Inflammatory macrophage treated with lipopolysaccharide for 1 hour (primary cell): ENCODE results near the gene TRAF1.

Source experiments
- DNase-seq, 2 donors: peaks; one replicate each; pipeline ENCODE4 v3.0.0-alpha.2; 2020 to 2022

The TRAF1 gene

GRCh38 chr9:120922404-120923195 is 4.0 kb downstream of the TRAF1 start:
- DNase-seq, result no peak

- peak; percentile 47 to 60 for DNase-seq
Measured at GRCh38 chr9:120921661-120922181, 4.9 kb downstream of the TRAF1 start.

GRCh38 chr9:120920806-120921178 is 5.8 kb downstream of the TRAF1 start:
- DNase-seq, result peak; percentile 85 to 95

DNA sequence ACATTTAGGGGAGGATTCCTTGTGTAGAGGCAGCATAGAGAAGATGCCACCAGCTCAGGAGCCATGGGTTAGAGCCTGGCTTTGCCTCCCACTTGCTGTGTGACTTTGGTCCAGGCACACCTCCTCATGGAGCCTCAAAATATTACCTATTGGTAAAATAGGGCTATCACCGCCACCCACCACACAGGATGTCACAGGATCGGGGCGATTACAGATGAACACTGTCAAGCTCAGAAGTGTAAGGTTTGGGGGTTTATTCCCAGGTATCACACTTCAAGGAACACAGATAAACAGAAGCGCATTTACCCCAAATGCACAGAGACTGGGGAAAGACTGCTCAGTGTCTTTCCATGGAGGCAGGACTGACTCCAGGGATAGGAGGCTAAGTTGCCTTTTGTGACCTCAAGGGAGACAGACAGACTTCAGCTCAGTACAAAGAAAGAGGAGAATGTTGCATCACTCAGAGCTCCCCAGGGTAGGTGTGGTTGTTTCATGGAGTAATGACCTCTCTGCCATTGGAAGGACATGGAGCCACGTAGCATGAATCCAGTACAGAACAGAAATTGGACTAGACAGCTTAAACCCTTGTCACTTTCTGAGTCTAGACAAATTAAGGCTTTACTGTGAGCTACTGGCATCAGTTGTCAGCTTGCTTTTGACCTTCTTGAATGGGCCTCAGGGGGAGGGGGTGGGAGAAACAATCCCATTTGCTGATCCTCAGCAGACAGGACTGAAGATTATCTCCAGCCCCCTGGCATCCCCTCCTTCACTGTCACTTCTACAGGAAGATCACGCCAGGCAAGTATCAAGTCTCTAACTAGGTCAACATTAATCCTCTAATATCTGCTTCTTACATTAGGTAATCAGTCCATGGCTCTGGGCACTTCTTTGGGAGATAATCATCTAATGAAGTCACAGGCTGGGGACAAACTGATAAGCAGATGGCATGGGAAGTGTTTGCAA is 6.5 kb downstream of the TRAF1 start:
- peak in 1 of 2 donors; percentile 40 for DNase-seq

- DNase-seq, result peak; percentile 48 to 77
Measured at GRCh38 chr9:120918931-120919842, 7.4 kb downstream of the TRAF1 start.

GRCh38 chr9:120917929-120918762 is 8.4 kb downstream of the TRAF1 start:
- peak in 1 of 2 donors; percentile 60 for DNase-seq

DNA sequence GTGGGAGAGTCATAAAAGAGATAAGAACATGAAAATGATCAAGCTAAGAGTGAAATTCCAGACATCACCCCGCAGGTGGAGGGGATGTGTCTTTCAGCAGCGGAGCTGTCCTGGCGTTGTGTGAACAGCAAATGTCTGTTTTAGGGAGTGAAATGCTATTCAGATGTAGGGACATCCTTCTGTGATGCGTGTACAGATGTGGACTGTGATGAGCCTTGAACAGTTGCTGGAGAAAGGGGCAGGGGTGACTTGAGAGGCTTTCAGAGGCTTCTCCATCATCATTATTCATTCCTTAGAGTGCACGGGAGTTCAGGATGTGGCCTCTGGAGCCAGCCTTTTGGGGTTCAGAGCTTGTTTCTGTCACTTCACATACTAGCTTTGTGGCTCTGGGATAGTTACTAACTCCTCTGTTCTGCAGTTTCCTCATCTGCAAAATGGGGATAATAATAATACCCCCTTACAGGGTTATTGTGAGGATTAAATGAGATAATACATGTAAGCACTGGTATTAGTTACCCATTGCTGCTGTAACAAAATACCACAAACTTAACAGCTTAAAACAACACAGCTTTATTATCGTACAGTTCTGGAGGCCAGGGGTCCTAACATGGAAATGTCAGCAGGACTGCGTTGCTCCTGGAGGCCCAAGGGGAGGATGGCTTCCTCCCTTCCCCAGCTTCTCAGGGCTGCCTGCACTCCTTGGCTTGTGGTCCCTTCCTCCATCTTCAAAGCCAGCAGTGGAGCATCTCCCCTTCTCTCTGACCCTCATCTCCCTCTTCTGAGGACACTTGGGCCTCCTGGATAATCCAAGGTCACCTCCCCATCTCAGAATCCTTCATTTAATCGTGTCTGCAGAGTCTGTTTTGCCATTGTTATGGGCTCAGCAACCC is 9.4 kb downstream of the TRAF1 start:
- DNase-seq, result no peak

- no peak for DNase-seq
Measured at GRCh38 chr9:120916588-120916987, 10.0 kb downstream of the TRAF1 start.

DNA sequence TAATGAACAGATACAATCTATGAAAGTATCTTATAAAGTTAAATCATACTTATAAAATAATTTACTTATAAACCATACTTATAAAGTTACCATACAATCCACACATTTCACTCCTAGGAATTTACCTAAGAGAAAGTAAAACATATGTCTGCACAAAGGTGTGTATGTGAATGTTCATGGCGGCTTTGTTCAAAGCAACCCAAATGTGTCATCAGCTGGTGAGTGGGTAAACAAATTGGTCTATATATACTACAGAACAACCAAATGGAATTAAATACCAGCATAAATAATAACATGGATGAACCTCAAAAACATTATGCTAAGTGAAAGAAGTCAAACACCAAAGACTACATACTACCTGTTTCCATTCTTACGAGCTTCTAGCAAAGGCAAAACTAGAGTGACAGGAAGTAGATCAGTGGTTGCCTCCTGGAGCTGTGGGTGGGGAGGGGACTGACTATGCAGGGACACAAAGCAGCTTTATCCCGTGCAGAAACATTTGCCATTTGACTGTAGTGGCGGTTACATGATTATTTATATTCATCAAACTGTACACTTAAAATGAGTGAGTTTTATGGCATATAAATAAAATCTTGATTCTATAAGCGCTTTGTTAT is 10.6 kb downstream of the TRAF1 start:
- no peak for DNase-seq

DNA sequence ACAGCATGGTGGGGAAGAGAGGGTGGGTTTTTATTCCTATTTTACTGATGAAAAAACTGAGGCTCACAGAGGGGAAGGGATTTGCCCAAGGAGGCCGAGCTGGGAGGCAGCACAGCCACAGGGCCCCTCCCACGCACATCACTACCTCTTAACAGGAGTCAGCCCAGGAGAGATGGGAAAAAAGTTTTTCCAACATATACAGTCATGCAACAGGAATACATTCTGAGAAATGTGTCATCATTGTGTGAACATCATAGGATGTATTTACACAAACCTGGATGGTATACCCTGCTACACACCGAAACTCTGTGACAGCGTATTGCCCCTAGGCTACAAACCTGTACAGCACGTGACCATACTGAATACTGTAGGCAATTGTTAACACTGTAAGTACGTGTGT is 11.6 kb downstream of the TRAF1 start:
- DNase-seq, result no peak

DNA sequence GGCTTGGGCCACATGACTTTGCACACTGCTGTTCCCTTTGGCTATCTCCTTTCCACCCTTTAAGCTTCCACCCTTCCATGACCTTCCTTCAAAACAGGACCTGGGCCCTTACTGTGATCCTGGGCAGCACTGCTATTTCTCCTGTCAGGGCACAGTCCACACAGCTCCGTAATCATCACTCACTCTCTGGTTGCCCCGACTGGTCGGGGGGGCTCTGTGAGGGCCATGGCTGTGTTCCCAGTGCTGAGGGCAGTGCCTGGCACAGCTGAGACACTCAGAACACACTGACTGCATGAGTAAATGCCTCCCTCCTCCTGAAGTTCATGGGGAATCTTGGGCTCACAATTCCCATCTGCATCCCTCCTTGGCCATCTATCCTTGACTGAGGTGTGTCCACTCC is 12.2 kb downstream of the TRAF1 start:
- DNase-seq, result no peak

DNA sequence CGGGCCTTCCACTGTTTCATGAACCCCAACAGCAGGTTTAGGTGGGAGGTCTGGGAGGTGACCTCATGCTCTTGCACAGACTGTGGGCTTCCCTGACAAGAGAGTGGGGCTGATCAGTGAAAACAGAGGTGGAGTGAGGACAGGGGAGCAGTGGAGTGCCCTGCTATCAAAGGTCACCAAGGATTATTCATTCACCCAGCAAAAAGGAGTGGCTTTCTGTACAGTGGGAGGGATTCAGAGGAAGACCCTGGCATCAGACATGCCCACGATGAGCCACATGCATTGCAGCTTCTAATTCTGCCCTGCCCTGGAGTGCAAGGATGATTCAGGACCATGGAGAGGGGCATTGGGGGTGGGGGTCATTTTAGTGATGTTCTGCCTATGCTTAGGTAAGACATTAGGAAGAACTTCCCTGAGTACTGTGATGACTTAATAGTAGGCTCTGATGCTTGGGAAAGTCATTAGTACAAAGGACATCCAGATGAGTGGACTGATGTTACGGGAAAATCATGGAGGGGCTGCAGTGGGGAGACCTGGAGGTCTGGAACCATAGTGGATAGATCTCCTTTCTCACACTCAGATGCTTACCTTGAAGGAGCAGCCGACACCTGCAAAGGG is 12.8 kb downstream of the TRAF1 start:
- DNase-seq, result peak in 1 of 2 donors; percentile 77

GRCh38 chr9:120912958-120913646 is 13.5 kb downstream of the TRAF1 start:
- DNase-seq, result no peak

DNA sequence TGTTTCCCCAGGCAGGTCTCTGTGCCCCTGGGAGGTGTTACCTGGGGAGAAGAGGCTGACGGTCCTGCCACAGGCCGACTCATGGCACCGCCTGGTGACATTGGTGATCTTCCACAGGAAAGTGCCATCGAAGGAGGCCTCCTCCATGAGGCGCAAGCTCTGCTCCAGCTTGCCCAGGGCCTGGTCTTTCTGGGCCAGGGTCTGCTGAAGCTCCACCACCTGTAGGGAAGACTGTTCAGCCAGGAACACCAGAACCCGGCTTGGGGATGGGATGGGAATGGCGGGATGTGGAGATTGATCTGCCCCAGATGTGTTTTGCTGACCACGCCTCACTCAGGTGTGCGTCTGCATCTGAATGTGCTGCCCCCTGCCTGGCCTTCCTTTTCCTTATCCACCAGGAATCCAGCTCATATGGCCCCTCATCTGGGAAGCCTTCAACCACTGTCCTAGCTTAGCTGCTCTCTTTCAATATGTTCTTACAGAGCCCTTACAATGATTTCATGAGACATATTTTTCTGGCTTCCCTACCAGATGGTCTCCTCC is 15.2 kb downstream of the TRAF1 start:
- no peak for DNase-seq

- DNase-seq, result no peak
Measured at GRCh38 chr9:120910643-120911042, 16.0 kb downstream of the TRAF1 start.

DNA sequence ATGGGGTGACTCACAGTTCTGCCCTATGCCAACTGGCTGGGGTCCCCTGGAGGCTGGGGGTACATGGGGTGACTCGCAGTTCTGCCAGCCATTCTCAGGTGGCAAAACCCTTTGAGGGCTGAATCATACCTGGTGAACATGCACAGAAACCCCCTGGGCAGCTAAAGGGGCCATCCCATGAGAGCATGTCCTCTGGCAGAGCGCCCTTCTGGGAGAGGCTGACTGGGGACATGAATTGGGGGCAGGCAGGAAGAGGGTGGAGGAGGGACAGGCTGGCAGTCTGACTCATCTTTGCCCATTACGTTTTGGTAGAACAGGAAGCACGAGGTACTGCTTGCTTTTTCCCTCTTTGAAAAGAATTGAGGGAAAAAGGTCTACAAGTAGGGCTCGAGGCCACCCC is 16.7 kb downstream of the TRAF1 start:
- DNase-seq, result peak in 1 of 2 donors; percentile 37

DNA sequence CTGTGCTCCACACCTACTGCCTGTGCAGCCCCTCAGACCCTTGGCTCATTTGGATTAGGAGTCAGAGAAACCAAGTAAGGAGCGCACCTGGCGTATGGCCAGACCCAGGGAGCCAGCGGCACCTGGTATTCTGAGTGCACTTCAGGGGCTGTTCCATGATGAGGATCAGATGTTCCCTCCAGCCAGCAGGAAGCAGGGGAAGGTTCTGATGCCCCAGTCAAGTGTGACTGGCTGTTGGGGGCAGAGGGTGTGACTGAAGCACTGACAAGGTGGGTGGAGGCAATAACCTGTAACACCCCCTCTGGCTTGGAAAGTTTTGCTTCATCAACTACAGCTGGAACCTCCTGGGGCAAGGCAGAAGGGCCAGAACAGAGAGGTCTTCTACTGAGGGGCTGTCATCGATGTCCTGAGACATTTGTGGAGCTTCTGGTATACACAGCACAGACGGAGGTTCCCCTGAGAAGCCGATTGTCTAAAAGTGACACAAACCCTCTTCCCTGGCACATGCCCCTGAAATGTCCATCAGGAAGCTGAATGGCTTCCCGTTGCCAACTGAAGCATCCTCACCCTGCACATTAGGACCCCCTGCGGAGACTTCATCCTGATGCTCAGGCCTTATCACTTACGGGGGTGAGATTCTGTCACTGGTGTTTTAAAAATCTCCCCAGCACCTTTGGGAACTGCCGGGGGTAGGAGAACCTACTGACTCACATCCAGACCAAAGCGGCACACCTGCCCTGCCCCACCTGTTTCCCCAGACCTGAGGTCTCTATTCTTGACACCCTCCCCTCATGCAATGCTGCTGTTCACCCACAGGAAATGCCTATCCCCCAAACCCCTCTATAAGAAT is 21.1 kb downstream of the TRAF1 start:
- peak in 1 of 2 donors; percentile 13 for DNase-seq

GRCh38 chr9:120904978-120905301 is 21.7 kb downstream of the TRAF1 start:
- DNase-seq, result no peak
